Measurements from ENCODE around the gene BRINP1.

The BRINP1 gene

GRCh38 chr9:119282476-119283077 lies 86.7 kb downstream of the BRINP1 start:
- DNase-seq (ENCODE audit: low read depth in 1 of 2, low spot score in 1 of 2): no peak

GRCh38 chr9:119280740-119281485 lies 88.3 kb downstream of the BRINP1 start:
- no peak for DNase-seq (ENCODE audit: low read depth in 1 of 2, low spot score in 1 of 2)

DNA sequence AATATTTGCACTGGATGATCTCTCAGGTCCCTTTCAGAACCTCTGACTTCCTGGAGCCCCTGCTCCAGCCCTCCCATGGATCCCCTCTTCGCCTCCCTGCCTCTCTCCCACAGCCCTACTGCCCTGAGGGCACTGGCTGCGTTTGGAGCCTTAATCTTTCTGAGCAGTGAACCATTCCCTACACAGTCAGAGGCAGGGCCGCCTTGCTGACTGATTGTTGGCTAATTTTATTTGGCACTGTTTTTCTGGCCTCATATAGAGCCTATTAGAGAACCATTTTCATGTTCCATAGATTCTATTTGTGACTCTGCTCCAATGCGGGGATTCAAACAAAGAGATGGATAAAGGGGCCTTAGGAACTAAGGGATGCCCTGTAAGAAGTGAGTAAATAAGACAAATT lies 91.1 kb downstream of the BRINP1 start:
- no peak for DNase-seq (ENCODE audit: low read depth in 1 of 2, low spot score in 1 of 2)

DNA sequence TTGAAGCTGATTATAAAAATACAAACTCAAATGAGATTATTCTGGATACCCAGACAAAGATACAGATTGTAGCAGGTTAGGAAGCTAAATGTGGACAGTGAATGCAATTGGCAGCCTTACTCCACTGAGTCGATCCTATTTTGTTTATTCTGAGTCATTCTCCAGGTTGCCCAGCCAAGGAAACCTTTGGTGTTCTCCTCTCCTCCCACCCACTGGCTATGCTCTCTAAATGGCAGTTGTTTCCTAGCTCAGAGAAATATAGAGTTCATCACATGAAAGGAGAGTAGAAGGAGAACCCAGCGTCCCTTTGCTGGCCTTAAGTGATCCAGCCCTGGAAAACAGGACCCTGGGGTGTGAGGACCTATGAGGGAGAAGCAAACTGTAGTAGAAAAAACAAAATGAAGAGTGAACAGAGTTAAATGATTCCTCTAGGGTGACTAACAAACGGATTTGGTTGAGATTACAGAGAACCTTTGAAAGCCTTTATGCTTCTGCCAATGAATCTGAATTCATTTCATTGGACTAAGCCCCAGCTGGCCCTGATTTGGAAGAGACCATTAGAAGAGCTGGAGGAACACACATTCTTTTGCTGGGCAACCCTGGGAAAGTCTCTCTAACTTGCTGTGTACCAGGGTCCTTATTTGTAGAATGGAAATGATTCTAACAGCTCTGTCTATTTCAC lies 95.1 kb downstream of the BRINP1 start:
- DNase-seq (ENCODE audit: low read depth in 1 of 2, low spot score in 1 of 2): no peak

DNA sequence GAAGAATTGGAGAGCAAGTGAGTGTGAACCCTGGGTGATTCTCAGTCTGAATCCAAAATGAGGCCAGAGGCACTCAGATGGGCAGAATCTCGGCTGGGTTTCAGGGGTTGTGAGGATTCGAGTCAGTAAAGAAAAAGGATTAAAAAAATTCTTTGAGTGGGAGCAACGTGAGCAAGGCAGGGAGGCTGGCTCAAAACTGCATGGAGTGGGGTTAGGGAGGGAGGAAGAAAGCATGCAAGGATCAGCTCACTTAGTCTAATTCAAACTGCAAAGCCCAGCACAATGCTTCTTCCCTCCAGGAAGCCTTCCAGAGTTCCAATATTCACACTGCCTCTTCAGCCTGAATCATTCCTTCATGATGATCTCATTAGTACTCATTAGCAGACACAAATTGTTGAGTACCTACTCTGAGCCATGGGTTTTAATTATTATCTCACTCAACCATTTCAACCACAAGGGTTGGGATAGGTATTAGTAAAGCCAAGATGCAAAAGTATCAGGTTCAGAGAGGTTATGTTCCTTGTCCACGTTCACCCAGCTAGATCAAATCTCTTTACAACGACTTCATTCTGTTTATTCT lies 95.8 kb downstream of the BRINP1 start:
- DNase-seq (ENCODE audit: low read depth in 1 of 2, low spot score in 1 of 2): no peak

DNA sequence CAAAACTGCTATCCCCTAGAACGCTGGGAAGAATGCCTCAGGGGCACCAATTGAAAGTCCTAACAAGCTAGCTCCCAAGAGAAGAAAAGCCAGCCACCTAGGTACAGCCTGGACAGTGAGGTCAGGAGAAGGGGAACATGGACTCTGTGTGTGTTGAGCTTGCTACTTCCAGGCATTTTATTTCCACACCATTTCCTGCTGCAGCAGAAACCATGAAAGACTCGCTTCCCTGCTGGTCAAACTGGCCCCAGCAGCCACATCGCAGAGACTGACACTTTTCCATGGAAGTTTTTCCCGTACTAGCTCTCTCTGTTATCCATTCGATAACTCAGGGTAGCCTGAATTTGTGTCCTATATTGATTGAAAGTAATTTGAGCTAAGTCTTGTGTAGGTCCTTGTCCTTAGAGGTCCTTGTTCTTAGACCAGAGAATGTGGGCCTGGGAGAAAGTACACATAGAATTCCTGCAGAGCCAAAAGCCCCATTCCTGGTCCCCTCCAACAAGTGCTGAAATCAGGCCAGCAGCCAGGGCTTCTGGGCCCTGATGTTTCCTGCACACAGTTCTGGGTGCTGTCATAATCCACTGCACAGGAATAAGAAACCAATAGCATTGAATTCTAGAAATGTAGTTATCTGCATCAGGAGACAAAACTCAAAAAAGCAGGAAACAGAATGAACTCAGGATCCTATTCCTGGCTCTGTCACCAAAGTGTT lies 96.6 kb downstream of the BRINP1 start:
- no peak for DNase-seq (ENCODE audit: low read depth in 1 of 2, low spot score in 1 of 2)

GRCh38 chr9:119268985-119269384 lies 100.2 kb downstream of the BRINP1 start:
- DNase-seq (ENCODE audit: low read depth in 1 of 2, low spot score in 1 of 2): no peak

DNA sequence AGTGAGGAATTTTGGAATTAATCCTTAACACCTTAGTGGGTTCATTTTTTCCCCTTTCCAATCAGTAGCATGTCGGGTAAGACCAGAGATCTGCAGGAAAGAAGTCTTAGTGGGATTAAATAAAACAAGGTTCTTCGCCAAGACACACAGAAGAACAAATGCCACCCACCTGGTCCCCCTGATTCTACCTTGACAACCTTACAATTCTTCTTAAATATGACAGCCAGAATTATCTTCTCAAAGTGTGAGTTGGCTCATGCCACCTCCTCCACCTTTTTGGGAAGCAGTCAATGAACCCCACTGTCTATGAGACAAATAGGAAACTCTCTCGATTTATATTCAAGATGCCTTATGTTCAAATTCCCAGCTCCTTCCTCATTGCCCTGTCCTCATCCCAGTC lies 105.1 kb downstream of the BRINP1 start:
- DNase-seq (ENCODE audit: low read depth in 1 of 2, low spot score in 1 of 2): no peak

DNA sequence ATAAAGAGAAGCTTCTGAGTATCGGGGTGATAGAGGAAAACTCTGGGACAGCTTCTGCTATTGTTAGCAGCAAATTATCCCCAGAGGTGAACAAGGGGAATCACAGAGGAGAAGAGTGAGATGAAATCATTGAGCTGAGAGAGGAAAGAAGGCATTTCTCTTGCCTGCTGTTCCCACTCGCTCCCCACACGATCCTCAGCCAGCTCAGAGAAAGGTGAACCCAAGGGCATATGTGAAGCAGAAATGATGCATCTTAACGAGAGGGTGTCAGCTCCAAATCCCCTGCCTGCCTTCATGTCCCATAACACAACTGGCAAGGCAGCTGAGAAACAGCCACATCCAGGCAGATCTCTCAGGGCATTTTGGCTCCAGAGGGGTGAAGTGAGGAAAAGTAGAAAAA lies 111.6 kb downstream of the BRINP1 start:
- DNase-seq (ENCODE audit: low read depth in 1 of 2, low spot score in 1 of 2): no peak

GRCh38 chr9:119255116-119255515 lies 114.1 kb downstream of the BRINP1 start:
- DNase-seq (ENCODE audit: low read depth in 1 of 2, low spot score in 1 of 2): no peak

- no peak for DNase-seq (ENCODE audit: low read depth in 1 of 2, low spot score in 1 of 2)
Measured at GRCh38 chr9:119252671-119253299, 116.5 kb downstream of the BRINP1 start.

GRCh38 chr9:119251936-119252335 lies 117.3 kb downstream of the BRINP1 start:
- DNase-seq (ENCODE audit: low read depth in 1 of 2, low spot score in 1 of 2): no peak

DNA sequence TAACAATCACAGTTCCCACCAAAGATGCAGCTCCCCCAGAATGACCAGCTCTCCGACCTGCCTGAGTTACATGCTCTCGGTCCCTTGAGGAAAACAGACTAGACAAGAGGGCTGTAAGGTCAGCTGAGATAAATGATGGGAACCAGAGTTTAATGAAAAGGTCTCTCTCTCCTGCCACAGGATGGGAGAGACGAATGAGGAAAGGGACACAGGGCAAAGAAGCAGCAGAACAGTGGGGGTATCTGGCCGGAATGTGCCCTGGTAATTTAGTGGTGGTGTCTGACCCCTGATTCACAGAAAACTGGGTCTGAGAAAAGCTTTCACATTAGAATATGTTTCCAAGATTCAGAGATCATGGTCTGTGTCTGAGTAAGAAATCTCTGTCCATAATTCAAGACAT lies 118.5 kb downstream of the BRINP1 start:
- DNase-seq (ENCODE audit: low read depth in 1 of 2, low spot score in 1 of 2): no peak

DNA sequence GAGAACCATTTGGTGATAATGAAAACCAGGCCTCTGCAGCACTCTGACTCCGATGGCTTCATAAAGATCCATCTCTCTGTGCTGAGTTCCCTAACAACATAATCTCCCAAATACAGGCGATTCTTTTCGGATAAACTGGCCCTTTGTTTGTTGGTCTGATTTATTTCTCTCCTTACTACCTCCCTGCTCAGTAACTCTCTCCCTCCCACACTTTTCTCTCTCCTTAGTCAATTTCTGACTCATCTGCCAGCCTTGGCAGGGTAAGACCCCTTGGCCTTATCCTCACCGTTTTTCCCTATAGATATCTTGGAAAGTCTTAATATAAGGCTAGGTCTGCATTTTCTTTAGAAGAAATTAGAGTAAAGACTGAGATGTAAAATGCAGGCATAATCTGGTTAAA lies 128.7 kb downstream of the BRINP1 start:
- no peak for DNase-seq (ENCODE audit: low read depth in 1 of 2, low spot score in 1 of 2)

- DNase-seq (ENCODE audit: low read depth in 1 of 2, low spot score in 1 of 2): no peak
Measured at GRCh38 chr9:119234636-119235035, 134.6 kb downstream of the BRINP1 start.

GRCh38 chr9:119227422-119227821 lies 141.8 kb downstream of the BRINP1 start:
- no peak for DNase-seq (ENCODE audit: low read depth in 1 of 2, low spot score in 1 of 2)

DNA sequence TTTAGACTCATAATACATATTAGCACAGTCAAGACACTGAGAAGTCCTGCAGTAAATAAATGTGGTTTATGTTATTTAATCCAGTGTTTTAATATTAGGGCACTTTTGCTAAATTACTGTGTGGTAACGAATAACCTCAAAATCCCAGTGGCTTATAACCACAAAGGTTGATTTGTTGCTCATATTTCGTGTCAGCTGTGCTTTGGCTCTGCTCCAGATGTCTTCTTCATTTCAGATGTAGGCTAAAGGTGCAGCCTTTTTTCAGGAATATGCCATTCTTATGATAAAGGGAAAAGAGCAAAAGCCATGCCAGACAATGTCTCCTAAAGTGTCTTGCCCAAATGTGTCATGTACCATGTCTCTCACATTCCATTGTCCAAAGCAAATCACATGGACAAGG lies 144.8 kb downstream of the BRINP1 start:
- no peak for DNase-seq (ENCODE audit: low read depth in 1 of 2, low spot score in 1 of 2)

- no peak for DNase-seq (ENCODE audit: low read depth in 1 of 2, low spot score in 1 of 2)
Measured at GRCh38 chr9:119221276-119221675, 148.0 kb downstream of the BRINP1 start.

GRCh38 chr9:119218293-119218692 lies 150.9 kb downstream of the BRINP1 start:
- DNase-seq (ENCODE audit: low read depth in 1 of 2, low spot score in 1 of 2): no peak

- DNase-seq (ENCODE audit: low read depth in 1 of 2, low spot score in 1 of 2): no peak
Measured at GRCh38 chr9:119216651-119217331, 152.4 kb downstream of the BRINP1 start.

Measured in stimulated activated CD4-positive, alpha-beta T cell treated with anti-CD3 and anti-CD28 coated beads, Interleukin-15, amount 100 ng/mL, for 1 hour (primary cell).